H1 (cell line): Measurements from ENCODE around the gene CDYL2. TPM values are rescaled to one million over a fixed set of nuclear protein-coding genes. Genes with fewer than 3 reads are reported as not detected.

ENCODE experiments used
- CHD2 ChIP-seq: IDR thresholded peaks from 2 replicates; pipeline ENCODE4 v1.6.1; 2012; ENCODE audit warnings: low read length, improper control_type of control experiment
- KDM5A ChIP-seq: fragments of 200-600 bp; IDR thresholded peaks from 2 replicates; pipeline ENCODE4 v1.7.1; 2012; ENCODE audit warnings: mild to moderate bottlenecking, low read length, inconsistent platforms, mixed read lengths
- POLR2AphosphoS5 ChIP-seq: IDR thresholded peaks from 2 replicates; pipeline ENCODE4 v1.6.1; 2011; ENCODE audit warnings: low read depth, low read length
- SIX5 ChIP-seq: IDR thresholded peaks from 2 replicates; pipeline ENCODE4 v1.6.1; 2011; ENCODE audit warnings: mild to moderate bottlenecking, low read depth, low read length
- SP2 ChIP-seq: IDR thresholded peaks from 2 replicates; pipeline ENCODE4 v1.6.1; 2012; ENCODE audit warnings: mild to moderate bottlenecking, low read length, inconsistent platforms
- polyA plus RNA-seq, 7 experiments: library from polyadenylated mRNA; depleted of rRNA in 3 of 7; stranded (reverse) in 5 of 7; unstranded in 2 of 7; fragments of >200 nt in 5 of 7; fragments of 200-250 nt in 2 of 7; gene quantifications; 1 replicate in 5 of 7; 2 replicates in 1 of 7; 4 replicates in 1 of 7; pipeline versions ENCODE4 v1.2.1 to v1.2.3, GENCODE V29; 2011 to 2013; ENCODE audit warnings: missing spikeins in 2 of 7, mixed read lengths in 2 of 7
- total RNA-seq: library from RNA; stranded (reverse); fragmentation: NEBNext Ultra II Directional; extraction: Animal tissue kit (Norgen Biotek cat#: 25700); gene quantifications from 2 replicates; pipeline ENCODE4 v1.2.1, GENCODE V29; 2021

Gene CDYL2
- total and polyA plus RNA-seq, 2 of the 8 experiments (the other 6 are each of a cell fraction or from before 2014, with no cell fraction given), result 0.33 to 5.3 TPM

GRCh38 chr16:80667925-80668324, 136.5 kb downstream of the CDYL2 start (continued):
- TF ChIP-seq CHD2 (no peak), POLR2AphosphoS5 (no peak), SP2 (no peak), KDM5A (no peak), SIX5 (no peak)
